Natural killer cell treated with Interleukin-12 subunit alpha and Interleukin-12 subunit beta and Interleukin-15 and Interleukin-18, amount 100 ng/mL, for 72 hours (primary cell): ENCODE results near the gene ZNF622. TPM values are rescaled to one million over a fixed set of nuclear protein-coding genes. Genes with fewer than 3 reads are reported as not detected.

ENCODE experiments used
- ATAC-seq, 2 donors: fragments of 150-1000 bp; cut with Tn5 transposase in 1 of 2; sonication (Bioruptor Pico), chemical (Tn5 transposase) in 1 of 2; 2 replicates each; pipeline ENCODE4 v1.10.0; 2021
- DNase-seq: peaks from one replicate; pipeline ENCODE4 v3.0.0; 2022; ENCODE audit warnings: low spot score
- H3K27ac Mint-ChIP-seq, 2 donors: 1 replicate in 1 of 2; 2 replicates in 1 of 2; pipeline ENCODE4 v1.8.0; 2022; ENCODE audit warnings: mixed read lengths in 2 of 2, mild to moderate bottlenecking in 1 of 2, moderate library complexity in 1 of 2
- H3K27me3 Mint-ChIP-seq, 2 donors: 1 replicate in 1 of 2; 2 replicates in 1 of 2; pipeline ENCODE4 v1.8.0; 2022; ENCODE audit warnings: mixed read lengths in 2 of 2
- H3K36me3 Mint-ChIP-seq: one replicate; pipeline ENCODE4 v1.8.0; 2022; ENCODE audit warnings: mixed read lengths
- H3K4me1 Mint-ChIP-seq, 2 donors: 1 replicate in 1 of 2; 2 replicates in 1 of 2; pipeline ENCODE4 v1.8.0; 2022; ENCODE audit warnings: low read depth in 2 of 2, mixed read lengths in 2 of 2, mild to moderate bottlenecking in 1 of 2
- H3K4me3 Mint-ChIP-seq: one replicate; pipeline ENCODE4 v1.8.0; 2022; ENCODE audit warnings: mixed read lengths
- H3K9me3 Mint-ChIP-seq: 2 replicates; pipeline ENCODE4 v1.8.0; 2022; ENCODE audit warnings: mixed read lengths
- total RNA-seq, 2 donors: library from RNA; stranded (reverse); gene quantifications; one replicate each; pipeline ENCODE4 v1.2.3, GENCODE V29; 2022

Gene ZNF622
- total RNA-seq, 2 donors from 2014 or later, result 38.4 to 47.9 TPM

DNA sequence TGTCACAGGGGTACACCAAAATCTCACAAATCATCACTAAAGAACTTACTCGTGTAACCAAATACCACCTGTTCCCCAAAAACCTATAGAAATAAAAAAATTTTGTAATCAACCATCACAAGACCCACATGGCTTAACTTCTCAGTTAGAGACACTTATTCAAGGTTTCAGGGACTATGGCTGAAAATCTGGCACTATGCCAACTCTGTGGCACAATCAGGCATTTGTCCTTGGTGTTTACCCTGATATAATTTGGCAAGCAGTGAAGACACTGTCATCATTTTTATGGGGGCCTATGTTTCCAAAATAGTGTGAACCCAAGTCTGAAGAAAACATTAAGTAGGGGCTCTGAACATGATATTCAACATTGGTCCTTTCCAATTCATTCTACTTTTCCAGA, 59.0 kb downstream of the ZNF622 start:
- peaks cover 5% of the 10 kb centered on the region for H3K36me3 Mint-ChIP-seq
- ATAC-seq, result no peak
- peaks cover 6% of the 10 kb centered on the region for H3K9me3 Mint-ChIP-seq
- H3K4me3 Mint-ChIP-seq, result no peak overlapping the region
- DNase-seq, result no peak
- H3K27me3 Mint-ChIP-seq, result peaks cover 0 to 11% of the 10 kb centered on the region in 2 donors
- no peaks in the 10 kb centered on the region for H3K4me1 Mint-ChIP-seq
- H3K27ac Mint-ChIP-seq, result no peak overlapping the region

DNA sequence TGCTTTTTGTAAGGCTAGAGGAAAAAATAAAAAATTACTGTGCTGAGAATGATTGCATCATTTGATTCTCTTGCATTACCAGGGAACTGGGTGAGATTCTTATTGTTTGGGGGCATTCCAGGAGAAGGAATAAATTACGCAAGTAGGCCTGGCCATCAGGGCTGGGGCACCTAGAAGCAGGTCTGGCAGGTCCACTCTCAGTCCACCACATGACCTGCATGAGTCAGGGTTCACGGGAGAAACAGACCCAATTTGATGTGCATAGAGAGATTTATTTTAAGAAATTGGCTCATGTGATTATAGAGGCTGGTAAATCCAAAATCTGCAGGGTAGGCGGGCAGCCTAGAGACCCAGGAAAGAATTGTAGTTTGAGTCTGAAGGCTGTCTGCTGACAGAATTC, 59.6 kb downstream of the ZNF622 start:
- Mint-ChIP-seq H3K36me3 (peaks cover 3% of the 10 kb centered on the region), H3K4me1 (no peaks in the 10 kb centered on the region), H3K27me3 (peaks cover 0 to 4% of the 10 kb centered on the region in 2 donors), H3K27ac (no peak overlapping the region), H3K9me3 (peaks cover 6% of the 10 kb centered on the region), H3K4me3 (no peak overlapping the region)
- ATAC-seq (no peak), DNase-seq (no peak)

Other genes starting within 250 kb of the ZNF622 start
- gene RETREG1, start 151.2 kb upstream of the ZNF622 start, total RNA-seq, result under 1 TPM; 0.50 to 0.81 TPM